GM21825 (cell line): Measurements from ENCODE around the gene GALNT18.

Experiments used
- ATAC-seq: cut with Tn5 transposase; IDR thresholded peaks from one replicate; pipeline ENCODE4 v1.9.1; 2021; ENCODE audit warnings: mild to moderate bottlenecking, moderate library complexity; ENCODE audit not compliant: unreplicated experiment

Gene GALNT18

DNA sequence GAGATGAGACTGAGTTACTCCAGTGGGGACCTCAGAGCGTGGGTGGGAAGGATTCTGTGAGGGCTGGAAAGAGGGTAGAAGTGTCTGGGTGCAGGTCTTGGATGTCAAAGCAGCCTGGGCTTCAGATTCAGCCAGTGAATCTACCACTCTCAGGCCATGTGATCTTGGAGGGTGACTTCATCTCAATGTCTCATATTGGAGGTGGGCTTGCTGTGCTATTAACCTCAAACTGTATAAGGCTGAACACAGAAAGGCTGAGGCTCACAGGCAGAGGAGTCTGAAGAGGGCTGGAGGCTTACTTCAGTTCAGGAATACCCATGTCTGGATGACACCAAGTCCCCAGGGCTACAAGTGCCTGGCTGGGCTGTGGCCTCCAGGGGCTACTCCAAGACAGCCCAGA is 332.1 kb downstream of the GALNT18 start:
- no peak for ATAC-seq

DNA sequence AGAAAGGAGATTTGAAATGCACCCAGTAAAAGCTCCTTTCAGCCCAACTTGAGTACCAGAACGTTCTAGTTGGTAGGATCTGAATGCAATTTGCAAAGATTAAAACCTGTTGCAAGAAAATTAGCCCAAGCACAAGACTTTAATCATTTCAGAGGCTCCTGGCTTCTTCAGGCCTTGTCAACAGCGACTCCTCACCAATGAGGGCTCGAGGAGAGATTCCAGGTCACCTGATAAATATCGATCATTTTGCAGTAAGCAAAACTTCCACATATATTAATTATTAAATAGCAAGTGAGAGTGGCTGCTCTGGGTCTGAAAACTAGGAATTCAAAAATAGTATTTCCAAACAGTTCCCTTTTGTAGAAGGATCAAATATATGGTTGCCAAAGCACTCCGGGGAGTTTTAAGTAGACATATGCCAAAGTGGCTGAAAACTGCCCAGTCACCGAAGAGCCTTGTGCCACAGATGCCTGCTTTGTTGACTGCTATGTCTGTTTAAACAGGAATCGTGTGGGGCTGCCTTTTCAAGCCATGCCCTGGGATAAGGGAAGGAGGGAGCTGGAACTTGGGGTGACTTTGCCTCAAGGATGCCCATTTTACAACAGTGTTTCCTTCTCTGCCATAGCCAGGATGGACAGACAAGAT is 332.7 kb downstream of the GALNT18 start:
- no peak for ATAC-seq

DNA sequence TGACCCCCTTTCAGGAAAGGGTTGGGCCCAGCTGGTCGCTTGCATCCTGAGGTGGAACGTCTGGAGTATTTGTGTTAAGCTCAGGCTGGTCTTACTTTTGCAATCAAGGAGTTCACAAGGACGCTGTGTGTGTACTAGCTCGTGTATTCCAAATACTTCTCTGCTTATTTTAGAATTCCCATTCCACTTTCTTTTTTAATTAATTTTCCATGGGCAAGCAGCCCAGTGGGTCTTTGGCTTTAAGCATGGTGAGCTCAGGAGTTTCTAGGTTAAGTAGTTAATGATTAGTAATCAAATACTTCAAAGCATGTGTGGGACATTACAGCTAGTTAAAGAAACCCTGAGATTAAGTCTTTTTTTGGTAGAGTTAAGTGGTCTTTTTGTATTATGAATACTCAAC is 337.3 kb downstream of the GALNT18 start:
- no peak for ATAC-seq

- no peak for ATAC-seq
These were observed 340.2 kb downstream of the GALNT18 start for GRCh38 chr11:11281626-11282025.

GRCh38 chr11:11280826-11281225 is 341.0 kb downstream of the GALNT18 start:
- ATAC-seq: no peak

GRCh38 chr11:11279956-11280689 is 341.7 kb downstream of the GALNT18 start:
- no peak for ATAC-seq

DNA sequence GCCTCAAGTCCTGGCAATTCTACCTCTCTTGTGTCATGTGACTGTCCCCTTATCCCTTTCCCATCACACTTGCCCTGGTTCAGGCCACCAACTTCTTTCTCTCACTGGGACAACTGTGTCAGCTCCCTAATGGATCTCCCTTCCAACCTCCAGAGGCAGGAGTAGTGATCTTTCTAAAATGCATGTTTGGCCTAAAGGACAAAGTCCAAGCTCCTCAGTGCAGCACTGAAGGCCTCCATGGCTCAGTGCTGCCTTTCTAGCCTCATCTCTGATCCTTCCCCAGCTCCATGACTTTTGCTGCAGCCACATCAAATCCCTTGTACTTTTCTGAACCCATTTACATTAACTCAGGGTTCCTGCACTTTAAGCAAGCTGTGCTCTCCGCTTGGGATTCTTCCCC is 349.6 kb downstream of the GALNT18 start:
- no peak for ATAC-seq

GRCh38 chr11:11270236-11270775 is 351.5 kb downstream of the GALNT18 start:
- ATAC-seq: no peak

GRCh38 chr11:11268706-11269105 is 353.1 kb downstream of the GALNT18 start:
- ATAC-seq: no peak

DNA sequence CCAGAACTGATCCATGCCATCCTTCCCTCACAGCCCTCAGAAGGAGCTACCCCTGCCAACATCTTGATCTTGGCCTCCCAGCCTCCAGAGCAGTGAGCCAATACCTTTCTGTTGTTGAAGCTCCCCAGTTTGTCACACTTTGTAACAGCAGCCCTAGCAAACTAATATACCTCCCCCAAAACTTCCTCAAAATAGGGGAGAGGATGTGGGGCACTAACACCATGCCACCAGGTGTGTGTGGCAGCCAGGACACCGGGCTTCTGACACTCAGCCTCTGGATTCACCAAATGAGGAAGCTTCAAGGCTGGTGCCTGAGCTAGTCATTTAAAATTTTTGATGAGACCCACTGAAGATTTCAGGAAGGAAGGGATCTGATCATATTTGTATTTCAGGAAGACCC is 353.7 kb downstream of the GALNT18 start:
- no peak for ATAC-seq

GRCh38 chr11:11267312-11267711 is 354.5 kb downstream of the GALNT18 start:
- ATAC-seq: no peak

GRCh38 chr11:11265994-11266606 is 355.7 kb downstream of the GALNT18 start:
- ATAC-seq: no peak

DNA sequence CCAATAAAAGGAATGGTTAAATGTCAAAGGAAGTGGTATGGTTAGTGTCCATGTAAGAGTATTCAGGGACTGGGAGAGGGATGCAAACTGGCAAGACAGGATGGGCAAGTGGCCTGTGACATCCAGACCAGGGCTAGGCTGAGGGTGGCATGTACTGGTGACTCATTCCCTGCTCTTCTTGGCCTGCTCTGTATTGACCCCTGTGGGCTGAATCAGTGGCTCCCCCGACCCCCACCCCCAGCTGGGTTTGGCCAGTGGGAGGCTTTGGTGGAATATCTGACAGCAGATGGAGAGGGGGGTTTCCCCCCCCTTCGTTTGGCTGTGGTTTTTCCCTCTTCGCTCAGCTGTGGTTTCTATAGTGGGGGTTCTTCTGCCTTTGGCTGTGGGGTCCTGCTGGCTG is 356.5 kb downstream of the GALNT18 start:
- no peak for ATAC-seq

DNA sequence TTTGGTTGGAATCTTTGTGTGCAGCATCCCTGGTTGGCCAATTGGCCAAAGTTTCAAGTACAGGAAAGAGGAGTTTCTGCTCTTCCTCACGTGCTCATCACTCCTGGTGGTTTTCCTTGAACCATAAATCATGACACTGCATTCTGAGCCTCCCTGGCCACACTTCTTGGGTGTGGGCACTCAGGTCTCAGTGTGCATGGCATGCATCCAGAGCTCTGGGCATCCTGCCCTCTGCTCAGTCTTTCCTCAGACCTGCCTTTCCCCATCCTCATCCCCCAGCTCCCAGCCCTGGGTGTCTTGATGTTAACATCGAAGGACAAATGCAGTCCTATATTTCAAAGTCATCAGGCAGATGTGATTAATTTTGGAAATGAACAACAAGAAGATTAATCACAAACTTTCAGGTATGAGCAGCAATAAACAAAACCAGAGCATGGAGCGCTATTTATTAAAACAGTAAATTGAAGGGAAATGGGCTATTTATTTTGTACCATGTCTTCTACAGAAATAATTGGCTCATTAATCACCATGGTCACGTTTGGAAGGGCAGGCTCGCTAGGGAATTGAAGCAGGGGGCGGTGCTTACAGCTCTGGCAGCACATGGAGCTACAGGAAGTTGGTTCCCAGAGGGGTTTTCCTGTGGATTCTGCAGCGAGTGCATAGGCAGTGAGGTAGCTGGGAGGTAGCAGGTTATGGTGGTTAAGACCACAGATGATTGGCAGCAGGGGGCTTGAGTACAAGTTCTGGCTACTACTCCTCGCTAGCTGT is 358.4 kb downstream of the GALNT18 start:
- ATAC-seq: no peak

GRCh38 chr11:11262171-11262920 is 359.5 kb downstream of the GALNT18 start:
- ATAC-seq: no peak

- peak; percentile 63 for ATAC-seq
These were observed 360.2 kb downstream of the GALNT18 start for GRCh38 chr11:11261629-11262028.

DNA sequence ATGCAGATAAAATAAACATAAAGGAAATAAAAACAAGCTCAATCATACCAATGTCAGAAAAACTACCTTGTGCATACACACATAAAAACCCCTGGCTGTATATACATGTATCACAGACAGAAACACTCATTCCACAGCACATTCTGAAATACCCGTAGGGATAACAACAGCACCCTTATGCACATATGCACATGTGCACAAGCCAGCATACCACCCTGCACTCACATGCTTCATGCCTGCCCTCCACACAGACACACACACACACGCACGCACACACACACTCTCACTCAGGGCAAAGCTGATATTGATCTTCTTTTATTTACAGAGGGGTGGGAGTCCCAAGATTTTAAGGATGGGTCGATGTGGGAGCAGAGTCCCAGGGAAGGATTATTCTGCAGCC is 360.9 kb downstream of the GALNT18 start:
- ATAC-seq: no peak

GRCh38 chr11:11253995-11254394 is 367.8 kb downstream of the GALNT18 start:
- no peak for ATAC-seq

DNA sequence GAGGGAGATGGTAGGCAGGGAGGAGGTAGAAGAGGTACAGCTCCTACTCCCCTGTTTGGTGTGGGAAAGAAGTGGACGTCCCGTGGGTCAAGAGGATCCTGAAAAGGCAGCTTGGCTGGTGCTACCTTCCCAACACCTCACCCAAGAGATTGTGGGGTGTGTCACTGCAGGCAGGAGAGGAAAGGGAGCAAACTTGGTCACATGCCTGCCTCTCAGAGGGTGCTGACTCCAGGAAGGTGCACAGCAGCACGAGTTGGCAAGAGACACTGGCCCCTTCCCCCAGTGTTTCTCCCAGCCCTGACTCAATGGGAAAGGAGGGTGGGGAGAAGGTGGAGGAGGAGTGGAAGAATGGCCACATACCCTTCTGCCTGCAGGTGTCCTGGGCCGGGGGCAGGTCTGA is 368.3 kb downstream of the GALNT18 start:
- no peak for ATAC-seq

GRCh38 chr11:11252403-11252802 is 369.4 kb downstream of the GALNT18 start:
- ATAC-seq: no peak
